Fibroblast of lung (primary cell): ENCODE data around the gene SH3TC1. TPM values are rescaled to one million over a fixed set of nuclear protein-coding genes. Genes with fewer than 3 reads are reported as not detected.

ENCODE experiments used
- DNase-seq, 2 donors: peaks; one replicate each; pipeline versions ENCODE4 v3.0.0 to v3.0.0-alpha.2; 2010; ENCODE audit warnings: low read depth in 2 of 2
- H2AFZ ChIP-seq: 2 replicates; pipeline ENCODE4 v1.5.1; 2012; ENCODE audit warnings: low read length, control low read depth, inconsistent platforms
- H3K27ac ChIP-seq: 2 replicates; pipeline ENCODE4 v1.5.1; 2011; ENCODE audit warnings: low read length, control low read depth; ENCODE audit not compliant: insufficient read depth
- H3K27me3 ChIP-seq: 2 replicates; pipeline ENCODE4 v1.5.1; 2011; ENCODE audit warnings: mild to moderate bottlenecking, low read length; ENCODE audit not compliant: control insufficient read depth, insufficient read depth
- H3K36me3 ChIP-seq: 2 replicates; pipeline ENCODE4 v1.5.1; 2011; ENCODE audit warnings: low read length; ENCODE audit not compliant: control insufficient read depth, insufficient read depth
- H3K4me1 ChIP-seq: 2 replicates; pipeline ENCODE4 v1.5.1; 2011; ENCODE audit warnings: low read length; ENCODE audit not compliant: control insufficient read depth, insufficient read depth; ENCODE audit errors: extremely low read depth
- H3K4me2 ChIP-seq: 2 replicates; pipeline ENCODE4 v1.5.1; 2011; ENCODE audit warnings: low read length, control low read depth; ENCODE audit not compliant: insufficient read depth; ENCODE audit errors: extremely low read depth
- H3K4me3 ChIP-seq, 4 experiments: fragments of 200-600 bp in 1 of 4; sonication (generic) in 1 of 4; replicated peaks in 1 of 4; 2 replicates each; pipeline ENCODE4 v1.5.1; 2011 to 2016; ENCODE audit warnings: low read length in 4 of 4, low read depth in 3 of 4, mild to moderate bottlenecking in 3 of 4, control low read depth in 2 of 4, inconsistent platforms in 1 of 4, mixed read lengths in 1 of 4; ENCODE audit not compliant: insufficient read depth in 1 of 4; ENCODE audit errors: control extremely low read depth in 1 of 4
- H3K79me2 ChIP-seq: 2 replicates; pipeline ENCODE4 v1.5.1; 2012; ENCODE audit warnings: mild to moderate bottlenecking, low read length, inconsistent platforms; ENCODE audit not compliant: control insufficient read depth, insufficient read depth
- H3K9ac ChIP-seq: 2 replicates; pipeline ENCODE4 v1.5.1; 2011; ENCODE audit warnings: mild to moderate bottlenecking, low read length, control low read depth; ENCODE audit not compliant: insufficient read depth
- H3K9me3 ChIP-seq: 2 replicates; pipeline ENCODE4 v1.5.1; 2012; ENCODE audit warnings: low read depth, low read length; ENCODE audit not compliant: control insufficient read depth, insufficient read depth
- H4K20me1 ChIP-seq: 2 replicates; pipeline ENCODE4 v1.5.1; 2011; ENCODE audit warnings: low read length; ENCODE audit not compliant: control insufficient read depth, insufficient read depth; ENCODE audit errors: extremely low read depth
- CTCF ChIP-seq, 2 donors: IDR thresholded peaks in 1 of 2; conservative IDR thresholded peaks in 1 of 2; 1 replicate in 1 of 2; 2 replicates in 1 of 2; pipeline ENCODE4 v1.5.1; 2011 to 2012; ENCODE audit warnings: low read length in 2 of 2, control low read depth in 1 of 2, inconsistent platforms in 1 of 2, low read depth in 1 of 2, mild to moderate bottlenecking in 1 of 2
- EZH2 ChIP-seq: IDR thresholded peaks from 2 replicates; pipeline ENCODE4 v1.5.1; 2012; ENCODE audit warnings: low read length, control low read depth, mild to moderate bottlenecking; ENCODE audit errors: missing control alignments
- polyA plus RNA-seq, 2 donors: library from polyadenylated mRNA; depleted of rRNA in 1 of 2; stranded (reverse) in 1 of 2; unstranded in 1 of 2; fragments of >200 nt; gene quantifications; 2 replicates each; pipeline ENCODE4 v1.2.1, GENCODE V29; 2011 to 2012; ENCODE audit warnings: missing spikeins in 1 of 2
- total RNA-seq: library from RNA; depleted of rRNA; stranded (reverse); fragments of >200 nt; gene quantifications from 2 replicates; pipeline ENCODE4 v1.2.1, GENCODE V29; 2014

Gene SH3TC1
- total and polyA plus RNA-seq, 2 donors (not counting 1 experiment from before 2014, with no cell fraction given) = 3.3 to 11.6 TPM

- TF ChIP-seq EZH2 = no peak
- TF ChIP-seq CTCF (conservative IDR thresholded peaks at IDR 0.05 in 1 of 2, IDR thresholded peaks at IDR 0.05 in 1 of 2; ENCODE audit: low read depth in 1 of 2, low read length in 2 of 2) = no peak
These were observed 49.0 kb downstream of the SH3TC1 start for GRCh38 chr4:8248091-8248490.

GRCh38 chr4:8250227-8250626 is 51.1 kb downstream of the SH3TC1 start:
- no peak for DNase-seq
- H3K4me2 ChIP-seq = no peak overlapping the region
- H3K9me3 ChIP-seq = no peaks in the 10 kb centered on the region
- no peaks in the 10 kb centered on the region for H3K79me2 ChIP-seq
- TF ChIP-seq EZH2 (no peak), CTCF (conservative IDR thresholded peaks at IDR 0.05 in 1 of 2, IDR thresholded peaks at IDR 0.05 in 1 of 2; ENCODE audit: low read depth in 1 of 2, low read length in 2 of 2) (no peak)
- H3K27me3 ChIP-seq = peaks cover 4% of the 10 kb centered on the region
- no peak overlapping the region for H3K4me3 ChIP-seq
- no peak overlapping the region for H2AFZ ChIP-seq
- no peaks in the 10 kb centered on the region for H4K20me1 ChIP-seq
- H3K27ac ChIP-seq = no peak overlapping the region
- no peaks in the 10 kb centered on the region for H3K36me3 ChIP-seq
- peaks cover 2% of the 10 kb centered on the region for H3K4me1 ChIP-seq
- no peak overlapping the region for H3K9ac ChIP-seq

More at GRCh38 chr4:8248091-8248490, 49.0 kb downstream of the SH3TC1 start:
- Histone ChIP-seq H4K20me1 (no peaks in the 10 kb centered on the region), H3K27me3 (peaks cover 4% of the 10 kb centered on the region), H3K4me3 (no peak overlapping the region), H3K9ac (no peak overlapping the region), H2AFZ (no peak overlapping the region), H3K4me1 (peaks cover 2% of the 10 kb centered on the region), H3K27ac (no peak overlapping the region), H3K79me2 (no peaks in the 10 kb centered on the region), H3K4me2 (no peak overlapping the region), H3K9me3 (no peaks in the 10 kb centered on the region), H3K36me3 (no peaks in the 10 kb centered on the region)
- peak in 1 of 2 donors; percentile 59 for DNase-seq

DNA sequence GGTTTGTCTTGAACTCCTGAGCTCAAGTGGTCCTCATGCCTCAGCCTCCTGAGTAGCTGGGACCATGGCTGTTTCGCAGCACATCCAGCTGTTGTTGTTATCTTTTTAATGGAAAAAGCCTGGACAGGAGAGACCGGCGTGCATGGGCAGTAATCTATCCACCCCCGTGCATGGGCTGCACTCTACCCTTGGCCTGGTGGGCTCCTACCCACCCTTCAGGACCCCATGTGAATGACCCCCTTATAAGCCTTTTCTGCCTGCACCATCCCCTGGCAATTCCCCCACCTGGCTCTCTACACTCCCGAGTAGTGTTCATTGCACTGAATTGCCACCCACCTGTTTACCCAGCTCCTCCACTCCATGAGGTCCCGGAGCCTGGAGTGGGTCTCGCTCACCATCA is 51.5 kb downstream of the SH3TC1 start:
- no peaks in the 10 kb centered on the region for H4K20me1 ChIP-seq
- H3K27me3 ChIP-seq = peaks cover 4% of the 10 kb centered on the region
- H3K36me3 ChIP-seq = no peaks in the 10 kb centered on the region
- H3K79me2 ChIP-seq = no peaks in the 10 kb centered on the region
- TF ChIP-seq EZH2 = no peak
- no peak for TF ChIP-seq CTCF (conservative IDR thresholded peaks at IDR 0.05 in 1 of 2, IDR thresholded peaks at IDR 0.05 in 1 of 2; ENCODE audit: low read depth in 1 of 2, low read length in 2 of 2)
- H3K4me3 ChIP-seq = no peak overlapping the region
- no peak overlapping the region for H3K27ac ChIP-seq
- peaks cover 2% of the 10 kb centered on the region for H3K4me1 ChIP-seq
- no peak overlapping the region for H3K9ac ChIP-seq
- DNase-seq = no peak
- no peak overlapping the region for H2AFZ ChIP-seq
- H3K4me2 ChIP-seq = no peak overlapping the region
- H3K9me3 ChIP-seq = no peaks in the 10 kb centered on the region
